Transverse colon (tissue), 4 donors: Measurements from ENCODE around the gene PPP6R2. TPM values are rescaled to one million over a fixed set of nuclear protein-coding genes. Genes with fewer than 3 reads are reported as not detected.

ENCODE experiments used
- DNase-seq: peaks from one replicate; pipeline ENCODE4 v3.0.0-alpha.2; 2019
- H3K27ac ChIP-seq, 4 donors: fragments of 200-600 bp; sonication (generic); 2 replicates each; pipeline ENCODE4 v1.5.1; 2016 to 2018; ENCODE audit warnings: inconsistent platforms in 4 of 4
- H3K27me3 ChIP-seq: fragments of 200-600 bp; sonication (generic); 2 replicates; pipeline ENCODE4 v1.5.1; 2017; ENCODE audit warnings: inconsistent platforms
- H3K36me3 ChIP-seq, 4 donors: fragments of 200-600 bp; sonication (generic); 2 replicates each; pipeline ENCODE4 v1.5.1; 2017 to 2019; ENCODE audit warnings: inconsistent platforms in 4 of 4
- H3K4me1 ChIP-seq, 4 donors: fragments of 200-600 bp; sonication (generic); 2 replicates each; pipeline ENCODE4 v1.5.1; 2017 to 2020; ENCODE audit warnings: inconsistent platforms in 4 of 4
- H3K4me3 ChIP-seq, 4 donors: fragments of 200-600 bp; sonication (generic); 1 replicate in 1 of 4; 2 replicates in 3 of 4; pipeline versions ENCODE4 v1.5.1 to v1.6.1; 2017 to 2019; ENCODE audit warnings: inconsistent platforms in 4 of 4
- H3K9me3 ChIP-seq, 2 donors: fragments of 200-600 bp; sonication (generic); 2 replicates each; pipeline ENCODE4 v1.5.1; 2017 to 2019; ENCODE audit warnings: inconsistent platforms in 2 of 2
- CTCF ChIP-seq, 5 experiments: fragments of 200-600 bp in 3 of 5; fragments of 450-650 bp in 2 of 5; sonication (generic) in 3 of 5; IDR thresholded peaks; 1 replicate in 2 of 5; 2 replicates in 3 of 5; pipeline ENCODE4 v1.5.1; 2016 to 2017; ENCODE audit warnings: antibody characterized with exemption in 5 of 5, inconsistent platforms in 3 of 5, mild to moderate bottlenecking in 2 of 5, moderate library complexity in 1 of 5
- EP300 ChIP-seq: sonication (generic); formaldehyde crosslinking; IDR thresholded peaks from one replicate; pipeline ENCODE4 v1.6.1; 2017; ENCODE audit warnings: antibody characterized with exemption, low read depth
- POLR2A ChIP-seq: fragments of 450-650 bp; IDR thresholded peaks from one replicate; pipeline ENCODE4 v1.6.1; 2016; ENCODE audit warnings: antibody characterized with exemption, mild to moderate bottlenecking, moderate library complexity
- POLR2AphosphoS5 ChIP-seq, 3 donors: sonication (generic); formaldehyde crosslinking; IDR thresholded peaks; one replicate each; pipeline ENCODE4 v1.6.1; 2016; ENCODE audit warnings: antibody characterized with exemption in 3 of 3
- WGBS, 2 donors: methylation state at CpG; one replicate each; pipeline ENCODE4 v1.1.5; 2018; ENCODE audit warnings: low coverage in 1 of 2; 5-methylcytosine and 5-hydroxymethylcytosine counted together
- in situ Hi-C, 4 donors: fragments of 200-750 bp; cut with MboI; loops; one replicate each; pipeline versions ENCODE4 v1.15.0 to v1.15.1; 2017; ENCODE audit warnings: low sequenced_read_pairs in 3 of 4, low pct_ligation_motif_present in 1 of 4, low pct_unique_long_range_greater_than_20kb in 1 of 4
- intact Hi-C: fragments of 100-400 bp; cut with DNase I; formaldehyde crosslinking; loops from one replicate; pipeline ENCODE4 v1.15.1; 2023; ENCODE audit warnings: low total_unique reads
- total RNA-seq, 4 donors: library from RNA; depleted of rRNA; stranded (reverse); fragments of >200 nt; gene quantifications; one replicate each; pipeline ENCODE4 v1.1.0, GENCODE V29; 2016

The PPP6R2 gene
- total RNA-seq, 4 donors from 2014 or later, result 62.1 to 151 (median 77.8) TPM

DNA sequence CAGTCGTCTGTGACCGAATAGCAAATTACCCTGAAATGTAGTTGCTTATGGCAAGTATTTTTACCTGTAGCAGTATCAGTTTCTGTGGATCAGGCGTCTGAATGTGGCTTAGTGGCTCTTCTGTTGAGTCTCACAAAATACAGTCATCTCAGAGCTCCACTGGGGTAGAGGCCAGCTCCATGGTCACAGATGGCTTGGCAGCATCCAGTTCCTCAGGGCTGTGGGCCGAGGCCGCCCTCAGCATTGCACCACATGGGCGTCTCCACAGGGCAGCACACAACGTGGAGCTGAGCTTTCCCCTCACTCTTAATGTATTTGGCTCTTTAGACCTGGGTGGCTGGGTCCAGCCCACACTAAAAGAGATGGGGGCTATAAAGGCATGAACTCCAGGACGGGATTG is 73.9 kb downstream of the PPP6R2 start:
- intact Hi-C loops, result no loop called here
- Histone ChIP-seq H3K9me3 (no peaks in the 10 kb centered on the region), H3K4me1 (no peaks in the 10 kb centered on the region), H3K36me3 (peaks cover 0 to 67% (median 29%) of the 10 kb centered on the region in 4 donors), H3K27me3 (no peaks in the 10 kb centered on the region), H3K27ac (no peak overlapping the region), H3K4me3 (no peak overlapping the region)
- WGBS, 2 donors, result 93 to 100% methylated on average over 1 to 8 of the region's 8 CpGs
- in situ Hi-C loops, result no loop called here
- TF ChIP-seq CTCF (IDR thresholded peaks at IDR 0.05) (no peak), POLR2AphosphoS5 (IDR thresholded peaks at IDR 0.05) (no peak)
- DNase-seq, result no peak

DNA sequence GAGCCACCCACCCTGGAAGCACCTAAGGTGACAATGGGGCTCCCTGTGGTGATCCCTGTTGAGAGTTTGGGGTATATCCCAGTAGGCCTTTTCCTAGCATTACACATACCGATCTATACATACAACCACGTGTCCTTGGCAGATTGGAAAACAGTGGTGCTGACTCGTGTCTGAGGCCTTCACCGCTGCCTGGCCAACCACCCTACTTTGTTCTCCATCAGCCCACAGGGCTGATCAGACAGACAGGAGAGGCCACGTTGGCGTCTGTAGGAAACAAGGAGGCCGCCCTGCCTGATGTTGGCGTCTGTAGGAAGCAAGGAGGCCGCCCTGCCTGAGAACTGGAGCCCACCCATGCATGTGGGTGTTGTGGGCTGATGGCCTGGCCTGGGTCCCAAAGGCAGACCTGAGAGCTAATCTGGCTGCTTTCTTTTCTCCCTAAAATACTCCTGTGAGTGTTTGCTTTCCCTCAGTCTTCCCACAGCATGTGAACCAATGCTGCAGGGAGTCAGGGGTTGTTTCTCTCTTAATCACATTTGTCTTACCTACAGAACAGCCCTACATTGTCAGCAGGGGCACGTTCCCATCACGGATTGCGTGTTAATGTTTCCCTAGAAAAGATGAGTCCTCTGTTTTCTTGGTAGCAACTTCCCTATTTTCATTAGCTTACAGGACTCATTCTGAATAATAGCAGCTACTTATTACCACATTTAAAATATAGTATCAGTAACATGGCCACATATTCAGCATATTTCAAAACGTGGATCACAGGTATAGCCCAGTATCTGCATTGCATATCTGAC is 74.5 kb downstream of the PPP6R2 start:
- H3K4me1 ChIP-seq, result no peaks in the 10 kb centered on the region
- H3K9me3 ChIP-seq, result no peaks in the 10 kb centered on the region
- intact Hi-C loops, result no loop called here
- no peak overlapping the region for H3K4me3 ChIP-seq
- no peaks in the 10 kb centered on the region for H3K27me3 ChIP-seq
- H3K36me3 ChIP-seq, result peaks cover 0 to 73% (median 29%) of the 10 kb centered on the region in 4 donors
- DNase-seq, result no peak
- TF ChIP-seq CTCF (IDR thresholded peaks at IDR 0.05) (no peak), POLR2AphosphoS5 (IDR thresholded peaks at IDR 0.05) (no peak), EP300 (no peak), POLR2A (no peak)
- in situ Hi-C loops, result no loop called here
- WGBS, 2 donors, result 86 to 100% methylated on average over 1 to 12 of the region's 13 CpGs
- H3K27ac ChIP-seq, result no peak overlapping the region

DNA sequence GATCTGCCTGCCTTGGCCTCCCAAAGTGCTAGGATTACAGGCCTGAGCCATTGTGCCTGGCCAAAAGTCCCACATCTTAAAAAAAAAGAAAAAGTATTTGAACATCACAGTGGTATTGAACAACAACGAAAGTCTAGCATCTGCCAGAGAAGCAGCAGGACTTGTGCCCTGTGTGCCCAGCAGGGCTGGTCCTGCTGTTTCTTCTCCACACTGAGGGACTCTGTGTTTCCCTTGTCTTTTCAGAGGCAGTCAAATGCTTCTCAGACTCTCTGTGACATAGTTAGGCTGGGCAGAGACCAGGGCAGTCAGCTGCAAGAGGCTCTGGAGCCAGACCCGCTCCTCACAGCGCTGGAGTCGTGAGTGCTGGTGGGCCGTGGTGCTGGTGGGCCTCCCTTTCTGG is 75.5 kb downstream of the PPP6R2 start:
- WGBS, 2 donors, result 95% methylated on average over 5 of the region's 5 CpGs; no CpG with 5 or more reads in 1 of the 2 donors
- no peaks in the 10 kb centered on the region for H3K27me3 ChIP-seq
- peaks cover 0 to 83% (median 34%) of the 10 kb centered on the region in 4 donors for H3K36me3 ChIP-seq
- TF ChIP-seq EP300 (no peak), POLR2A (no peak), CTCF (IDR thresholded peaks at IDR 0.05) (no peak), POLR2AphosphoS5 (IDR thresholded peaks at IDR 0.05) (no peak)
- in situ Hi-C loops (no loop called here), intact Hi-C loops (no loop called here)
- H3K9me3 ChIP-seq, result no peaks in the 10 kb centered on the region
- H3K27ac ChIP-seq, result no peak overlapping the region
- H3K4me1 ChIP-seq, result no peaks in the 10 kb centered on the region
- H3K4me3 ChIP-seq, result no peak overlapping the region
- DNase-seq, result no peak

- Histone ChIP-seq H3K4me1 (no peaks in the 10 kb centered on the region), H3K4me3 (no peak overlapping the region), H3K27ac (no peak overlapping the region), H3K27me3 (no peaks in the 10 kb centered on the region), H3K9me3 (no peaks in the 10 kb centered on the region), H3K36me3 (peaks cover 0 to 88% (median 34%) of the 10 kb centered on the region in 4 donors)
- no peak for DNase-seq
- TF ChIP-seq EP300 (no peak), CTCF (IDR thresholded peaks at IDR 0.05) (no peak), POLR2A (no peak), POLR2AphosphoS5 (IDR thresholded peaks at IDR 0.05) (no peak)
- WGBS, 2 donors, result 89% methylated on average over 9 of the region's 9 CpGs; no CpG with 5 or more reads in 1 of the 2 donors
- intact Hi-C loops (no loop called here), in situ Hi-C loops (no loop called here)
Measured at GRCh38 chr22:50419116-50419515, 76.0 kb downstream of the PPP6R2 start.
